Activated T-cell treated with anti-CD3 and anti-CD28 coated beads, Interleukin-2, amount 50 U/mL, for 24 hours (primary cell): ENCODE results near the gene R3HDM2.
A peak's percentile ranks its signal among the peaks of the same experiment; 100 is the strongest.

Experiments
- DNase-seq: peaks from one replicate; pipeline ENCODE4 v3.0.0-alpha.2; 2020
- H3K27ac Mint-ChIP-seq: 2 replicates; pipeline ENCODE4 v1.8.0; 2020; ENCODE audit warnings: mild to moderate bottlenecking, mixed read lengths
- H3K27me3 Mint-ChIP-seq: 2 replicates; pipeline ENCODE4 v1.8.0; 2020; ENCODE audit warnings: mixed read lengths
- H3K36me3 Mint-ChIP-seq: 2 replicates; pipeline ENCODE4 v1.8.0; 2020; ENCODE audit warnings: low read depth, mixed read lengths
- H3K4me1 Mint-ChIP-seq: 2 replicates; pipeline ENCODE4 v1.8.0; 2020; ENCODE audit warnings: low read depth, mixed read lengths
- H3K4me3 Mint-ChIP-seq: 2 replicates; pipeline ENCODE4 v1.8.0; 2020; ENCODE audit warnings: mild to moderate bottlenecking, moderate library complexity, mixed read lengths
- H3K9me3 Mint-ChIP-seq: 2 replicates; pipeline ENCODE4 v1.8.0; 2020; ENCODE audit warnings: mixed read lengths

R3HDM2 gene

DNA sequence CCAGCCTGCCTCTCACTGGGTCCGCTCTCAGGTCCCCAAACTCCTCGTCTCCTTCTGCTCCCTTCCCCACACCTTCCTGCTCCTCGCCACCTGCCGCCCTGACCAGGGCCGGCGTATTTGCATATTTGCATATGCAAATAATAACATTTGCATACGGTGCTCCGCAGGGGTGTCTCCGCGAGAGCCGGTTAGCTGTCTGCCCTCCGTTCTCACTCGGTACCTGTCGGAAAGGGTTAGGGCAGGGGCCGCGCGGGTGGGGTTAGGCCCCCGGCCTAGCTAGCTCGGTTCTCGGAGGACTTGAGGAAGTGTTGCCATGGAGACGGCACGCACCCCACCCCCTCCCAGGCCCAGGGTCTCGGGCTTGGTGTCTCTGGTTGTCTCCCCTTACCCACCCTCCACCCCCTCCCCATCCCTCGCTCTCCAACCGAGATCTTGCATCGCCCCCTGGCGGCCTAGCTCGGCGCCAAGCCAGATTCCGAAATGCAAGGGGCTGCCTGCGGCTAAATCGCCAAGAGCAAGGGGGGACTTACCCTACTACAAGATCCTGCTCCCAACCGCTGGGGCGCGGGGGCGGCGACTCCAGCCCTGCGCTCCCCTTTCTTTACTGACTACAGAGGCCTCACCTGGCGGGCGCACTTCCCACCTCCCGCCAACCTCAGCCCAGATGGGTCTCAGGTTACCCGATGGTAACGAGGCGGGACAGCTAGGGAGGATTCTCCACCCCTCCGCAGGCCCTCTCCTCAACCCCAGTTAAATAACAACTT, 188.0 kb downstream of the R3HDM2 start:
- H3K27ac Mint-ChIP-seq, result peak overlapping the region; percentile 47
- peaks cover 58% of the 10 kb centered on the region for H3K27me3 Mint-ChIP-seq
- peak overlapping the region; percentile 64 for H3K4me3 Mint-ChIP-seq

DNA sequence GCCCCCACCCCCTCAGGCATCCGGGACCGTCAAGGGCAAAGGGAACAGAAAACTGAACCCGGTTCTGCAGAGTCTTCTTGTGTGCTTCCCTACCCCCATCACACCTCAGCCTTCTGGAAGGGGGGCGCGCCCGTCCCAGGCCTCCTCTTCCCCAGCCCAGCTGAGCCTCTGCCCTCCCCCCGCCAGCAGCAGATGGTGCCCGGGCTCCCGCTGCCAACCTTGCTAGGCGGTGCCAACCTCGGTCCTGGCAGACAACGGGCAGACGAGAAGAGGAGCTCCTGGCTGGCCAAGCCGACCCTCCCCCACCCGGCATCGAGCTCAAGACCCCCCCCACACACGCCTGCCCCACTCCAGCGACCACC, 188.5 kb downstream of the R3HDM2 start:
- H3K36me3 Mint-ChIP-seq, result peaks cover 7% of the 10 kb centered on the region
- no peak for DNase-seq
- no peak overlapping the region for H3K27ac Mint-ChIP-seq
- peak overlapping the region; percentile 84 for H3K4me3 Mint-ChIP-seq
- peaks cover 63% of the 10 kb centered on the region for H3K27me3 Mint-ChIP-seq
- H3K9me3 Mint-ChIP-seq, result no peaks in the 10 kb centered on the region
- H3K4me1 Mint-ChIP-seq, result peaks cover 61% of the 10 kb centered on the region

More for the DNA sequence above, 188.0 kb downstream of the R3HDM2 start:
- Mint-ChIP-seq H3K4me1 (peaks cover 56% of the 10 kb centered on the region), H3K9me3 (no peaks in the 10 kb centered on the region), H3K36me3 (peaks cover 7% of the 10 kb centered on the region)
- DNase-seq, result peak; percentile 83

DNA sequence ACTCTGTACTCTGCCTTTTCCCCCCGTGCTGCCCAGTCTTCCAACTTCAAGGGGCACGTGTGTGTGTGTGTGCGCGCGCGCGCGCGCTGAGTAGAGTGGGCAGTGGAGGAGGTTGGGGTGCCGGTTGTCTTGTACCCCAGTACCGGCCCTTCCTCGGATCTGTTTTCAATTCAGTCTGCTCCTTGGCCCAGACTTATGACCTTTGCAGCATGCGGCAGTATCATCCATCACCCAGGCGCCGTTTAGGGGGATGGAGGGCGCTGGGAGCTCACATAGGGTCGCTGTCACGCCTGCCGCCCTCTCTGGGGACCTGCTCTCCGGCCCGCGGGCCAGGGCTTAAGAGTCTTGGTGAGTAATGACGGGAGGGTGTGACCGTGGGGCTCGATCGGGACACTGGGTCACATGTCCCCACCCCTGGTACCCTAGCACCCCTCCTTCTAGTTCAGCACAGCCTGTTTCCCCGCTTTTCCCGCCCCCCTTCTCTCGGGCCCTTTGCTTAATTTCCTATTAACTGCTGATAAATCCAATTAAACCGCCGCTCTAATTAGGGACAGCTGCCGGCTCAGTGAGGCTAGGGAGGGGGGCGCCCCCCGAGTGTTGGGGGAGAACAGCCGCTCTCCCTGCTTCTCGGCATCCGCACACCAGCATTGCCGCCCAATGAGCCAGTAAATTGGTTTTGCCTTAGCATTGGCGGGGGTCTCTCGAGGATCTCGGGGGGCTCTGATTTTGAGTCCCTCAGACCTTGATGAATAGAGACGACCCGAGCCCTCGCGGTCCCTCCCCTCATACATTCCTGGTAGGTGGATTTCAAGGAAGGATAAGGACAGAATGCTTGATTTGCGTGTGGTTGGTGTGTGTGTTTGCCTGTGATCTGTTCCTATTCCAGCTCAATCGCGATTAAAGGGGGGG, 189.2 kb downstream of the R3HDM2 start:
- peak; percentile 45 for DNase-seq
- Mint-ChIP-seq H3K27me3 (peaks cover 70% of the 10 kb centered on the region), H3K9me3 (no peaks in the 10 kb centered on the region), H3K4me1 (peaks cover 68% of the 10 kb centered on the region), H3K36me3 (peaks cover 7% of the 10 kb centered on the region), H3K4me3 (peak overlapping the region; percentile 84), H3K27ac (peak overlapping the region; percentile 40)

DNA sequence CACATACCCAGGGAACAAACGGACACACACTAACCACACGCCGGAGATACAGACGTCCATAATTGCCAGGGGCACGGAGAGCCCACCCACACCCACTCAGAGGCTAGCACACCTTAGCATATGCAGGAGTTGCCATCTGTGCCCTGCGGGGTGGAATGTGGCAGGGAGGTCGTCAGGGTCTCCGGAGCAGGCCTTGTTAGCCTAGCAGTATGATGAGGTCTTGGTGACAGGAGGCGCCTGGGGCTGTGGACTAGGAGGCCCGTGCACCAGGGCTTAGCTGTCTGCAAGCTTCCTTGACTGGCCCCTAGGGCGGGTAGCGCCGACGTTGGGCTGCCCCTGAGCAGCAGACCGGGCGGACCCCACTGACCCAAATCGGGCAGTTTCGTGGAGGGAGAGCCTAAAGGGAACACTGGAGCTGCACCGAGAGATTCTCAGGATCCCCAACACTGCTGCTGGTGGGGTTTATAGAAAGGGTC, 189.9 kb downstream of the R3HDM2 start:
- peaks cover 73% of the 10 kb centered on the region for H3K4me1 Mint-ChIP-seq
- H3K4me3 Mint-ChIP-seq, result peak overlapping the region; percentile 84
- peaks cover 8% of the 10 kb centered on the region for H3K36me3 Mint-ChIP-seq
- H3K9me3 Mint-ChIP-seq, result no peaks in the 10 kb centered on the region
- peak; percentile 54 for DNase-seq
- H3K27ac Mint-ChIP-seq, result peak overlapping the region; percentile 90
- peaks cover 77% of the 10 kb centered on the region for H3K27me3 Mint-ChIP-seq

DNA sequence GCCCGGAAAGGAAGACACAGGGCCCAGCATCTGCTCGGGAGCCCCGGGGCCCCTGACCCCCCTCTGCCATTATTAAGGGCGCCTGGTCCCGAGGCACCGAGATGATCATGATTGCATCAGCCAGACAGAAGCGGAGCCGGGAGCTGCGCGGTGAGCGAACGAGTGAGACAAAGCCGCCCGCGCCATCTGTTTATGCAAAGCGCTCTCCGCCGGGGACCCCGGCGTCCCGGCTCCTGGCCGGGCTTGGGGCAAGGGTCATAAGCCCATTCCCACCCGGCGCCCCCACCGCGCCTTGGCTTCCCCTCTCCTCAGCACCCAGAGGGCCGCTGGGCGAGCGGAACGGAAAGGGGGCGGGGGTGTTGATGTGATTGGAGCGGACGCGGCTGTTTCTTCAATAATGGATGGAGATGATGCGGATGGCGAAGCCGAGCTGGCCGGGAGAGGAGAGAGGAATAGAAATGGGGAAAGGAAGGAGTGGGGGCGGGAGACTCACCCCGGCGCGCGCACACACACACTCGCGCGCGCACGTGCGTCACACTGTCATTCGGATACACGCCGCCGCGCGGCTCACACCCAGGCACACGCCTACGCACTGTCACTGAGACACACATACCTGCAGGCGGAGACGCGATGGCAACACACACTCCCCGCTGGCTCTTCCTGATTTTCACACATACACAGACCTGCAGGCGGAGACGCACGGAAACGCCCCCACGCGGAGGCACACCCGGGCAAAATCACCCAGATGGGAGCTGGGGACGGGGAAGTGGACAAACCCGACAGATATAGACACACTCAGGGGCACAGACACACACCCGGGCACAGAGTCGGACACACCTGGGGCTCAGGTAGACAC, 190.5 kb downstream of the R3HDM2 start:
- DNase-seq, result peak; percentile 79
- H3K9me3 Mint-ChIP-seq, result no peaks in the 10 kb centered on the region
- H3K4me3 Mint-ChIP-seq, result peak overlapping the region; percentile 84
- peaks cover 77% of the 10 kb centered on the region for H3K4me1 Mint-ChIP-seq
- H3K27me3 Mint-ChIP-seq, result peaks cover 80% of the 10 kb centered on the region
- peak overlapping the region; percentile 90 for H3K27ac Mint-ChIP-seq
- peaks cover 14% of the 10 kb centered on the region for H3K36me3 Mint-ChIP-seq

DNA sequence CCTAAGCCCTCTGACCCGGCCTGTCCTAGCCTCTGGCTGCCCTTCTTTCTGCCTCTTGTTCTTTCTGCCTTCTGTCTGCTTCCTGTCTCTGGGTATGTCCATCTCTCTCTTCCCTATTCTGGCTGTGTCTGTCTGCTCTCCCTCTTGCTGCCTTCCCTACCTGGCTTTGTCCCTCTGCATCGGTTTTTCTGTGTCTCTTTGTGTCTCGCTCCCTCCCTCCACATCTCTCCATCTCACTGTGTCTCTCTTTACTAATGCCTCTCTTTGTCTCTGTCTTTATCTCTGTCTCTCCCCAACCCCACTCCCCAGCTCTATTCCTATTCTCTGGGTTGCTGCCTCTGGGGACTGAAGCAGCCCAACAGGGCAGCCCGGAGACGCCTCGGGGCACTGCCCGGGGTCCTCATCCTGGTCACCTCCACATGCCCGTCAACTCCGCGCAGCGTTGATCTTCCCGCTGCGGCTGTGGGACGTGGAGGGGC, 191.2 kb downstream of the R3HDM2 start:
- H3K4me1 Mint-ChIP-seq, result peaks cover 79% of the 10 kb centered on the region
- peak overlapping the region; percentile 84 for H3K4me3 Mint-ChIP-seq
- peak overlapping the region; percentile 90 for H3K27ac Mint-ChIP-seq
- no peaks in the 10 kb centered on the region for H3K9me3 Mint-ChIP-seq
- H3K27me3 Mint-ChIP-seq, result peaks cover 77% of the 10 kb centered on the region
- DNase-seq, result no peak
- H3K36me3 Mint-ChIP-seq, result peaks cover 20% of the 10 kb centered on the region

DNA sequence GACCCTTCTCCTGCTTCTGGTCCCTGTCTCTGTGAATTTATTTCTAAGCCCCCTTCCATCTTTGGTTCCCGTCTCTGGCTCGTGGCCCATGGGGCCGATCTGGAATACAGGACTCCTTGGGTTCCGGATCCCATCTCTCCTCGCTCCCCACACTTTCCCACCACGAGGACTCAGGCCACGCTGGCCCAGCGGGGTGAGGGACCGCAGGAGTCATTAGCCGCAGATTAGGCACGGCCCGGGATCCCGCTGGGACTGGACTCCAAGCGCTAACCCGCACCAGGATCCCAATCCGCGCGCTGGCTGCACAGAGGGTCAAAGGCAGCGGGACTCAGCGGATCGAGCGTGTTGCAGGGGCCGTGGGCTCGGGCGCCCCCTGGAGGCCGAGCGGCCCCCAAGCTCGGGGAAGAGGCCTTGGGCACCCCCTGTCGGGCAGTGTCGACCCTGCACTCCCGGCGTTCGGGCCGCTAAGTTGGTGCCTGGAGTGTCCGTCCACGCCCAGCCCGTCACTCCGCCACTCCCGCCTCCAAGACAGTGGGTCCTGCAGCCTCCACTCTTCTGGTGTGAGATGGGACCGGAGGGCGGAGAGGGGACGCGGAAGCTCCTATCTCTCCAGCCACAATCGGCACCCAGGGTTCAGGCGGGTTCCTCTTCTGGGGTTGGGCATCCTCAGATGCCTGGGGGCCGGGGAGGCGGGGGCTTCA, 191.8 kb downstream of the R3HDM2 start:
- DNase-seq, result peak; percentile 95
- peaks cover 26% of the 10 kb centered on the region for H3K36me3 Mint-ChIP-seq
- peak overlapping the region; percentile 90 for H3K27ac Mint-ChIP-seq
- H3K4me1 Mint-ChIP-seq, result peaks cover 82% of the 10 kb centered on the region
- H3K27me3 Mint-ChIP-seq, result peaks cover 71% of the 10 kb centered on the region
- H3K4me3 Mint-ChIP-seq, result peak overlapping the region; percentile 84
- H3K9me3 Mint-ChIP-seq, result no peaks in the 10 kb centered on the region

DNA sequence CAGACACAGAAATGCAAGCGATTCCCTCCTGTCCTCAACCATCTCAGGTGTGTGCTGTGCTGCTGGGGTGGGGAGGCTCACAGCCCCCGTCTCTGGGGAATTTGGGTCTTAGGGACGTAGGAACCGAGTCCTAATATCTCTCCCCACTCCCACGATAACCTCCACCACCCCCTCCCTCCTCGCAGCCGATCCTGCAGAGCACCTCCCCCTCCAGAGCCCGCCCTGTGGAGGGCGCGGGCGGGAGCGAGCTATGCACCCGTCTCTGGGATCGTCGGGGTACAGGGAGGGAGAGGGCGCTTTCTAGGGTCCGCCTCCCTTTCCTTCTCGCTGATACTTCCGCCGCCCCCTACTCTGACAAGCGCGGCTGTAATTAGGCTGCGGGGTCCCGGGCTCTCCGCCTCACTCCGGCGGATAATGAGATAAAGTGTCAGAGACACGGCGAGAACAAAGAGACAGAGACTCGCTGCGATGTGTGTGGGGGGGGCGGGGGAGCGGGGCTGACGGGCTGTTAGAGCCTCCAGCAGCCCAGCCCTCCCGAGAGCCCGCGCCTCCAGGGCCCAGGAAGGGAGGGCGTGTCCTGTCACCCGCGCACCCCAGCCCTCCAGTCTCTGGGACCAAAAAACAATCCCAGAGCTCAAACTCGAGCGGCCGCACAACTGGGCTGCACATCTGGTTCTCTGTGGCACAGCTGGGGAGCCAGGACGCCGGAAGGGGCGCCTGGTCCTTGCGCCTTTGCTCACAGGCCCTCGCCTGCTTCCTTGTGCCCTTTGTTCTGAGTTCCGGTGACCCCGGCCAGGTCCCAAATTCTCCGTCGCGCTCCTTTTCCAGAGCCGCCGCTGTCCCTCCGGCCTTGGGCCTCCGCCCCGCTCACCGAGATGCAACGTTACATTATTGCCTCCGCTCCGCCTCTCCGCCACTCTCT, 192.7 kb downstream of the R3HDM2 start:
- H3K9me3 Mint-ChIP-seq, result no peaks in the 10 kb centered on the region
- peak; percentile 66 for DNase-seq
- H3K27me3 Mint-ChIP-seq, result peaks cover 65% of the 10 kb centered on the region

DNA sequence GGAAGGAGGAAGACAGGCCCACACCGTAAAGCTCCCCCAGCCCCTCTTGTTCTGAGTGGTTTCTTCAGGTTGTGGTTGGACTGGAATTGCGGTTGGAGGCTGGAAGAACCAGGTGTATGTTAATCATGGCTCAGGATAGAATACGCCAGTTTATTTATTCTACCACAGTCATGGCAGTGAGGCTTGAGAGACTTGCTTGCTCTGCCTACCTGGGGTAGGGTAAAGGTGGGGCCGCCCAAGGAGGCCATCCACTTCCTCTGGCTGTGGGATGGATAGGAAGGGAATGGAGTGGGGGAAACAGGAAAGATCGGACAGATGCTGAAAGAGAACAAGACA, 193.3 kb downstream of the R3HDM2 start:
- Mint-ChIP-seq H3K27ac (no peak overlapping the region), H3K9me3 (no peaks in the 10 kb centered on the region)
- DNase-seq, result no peak

More for the DNA sequence above, 192.7 kb downstream of the R3HDM2 start:
- Mint-ChIP-seq H3K27ac (peak overlapping the region; percentile 83), H3K4me1 (peaks cover 80% of the 10 kb centered on the region), H3K4me3 (peak overlapping the region; percentile 84), H3K36me3 (peaks cover 34% of the 10 kb centered on the region)

DNA sequence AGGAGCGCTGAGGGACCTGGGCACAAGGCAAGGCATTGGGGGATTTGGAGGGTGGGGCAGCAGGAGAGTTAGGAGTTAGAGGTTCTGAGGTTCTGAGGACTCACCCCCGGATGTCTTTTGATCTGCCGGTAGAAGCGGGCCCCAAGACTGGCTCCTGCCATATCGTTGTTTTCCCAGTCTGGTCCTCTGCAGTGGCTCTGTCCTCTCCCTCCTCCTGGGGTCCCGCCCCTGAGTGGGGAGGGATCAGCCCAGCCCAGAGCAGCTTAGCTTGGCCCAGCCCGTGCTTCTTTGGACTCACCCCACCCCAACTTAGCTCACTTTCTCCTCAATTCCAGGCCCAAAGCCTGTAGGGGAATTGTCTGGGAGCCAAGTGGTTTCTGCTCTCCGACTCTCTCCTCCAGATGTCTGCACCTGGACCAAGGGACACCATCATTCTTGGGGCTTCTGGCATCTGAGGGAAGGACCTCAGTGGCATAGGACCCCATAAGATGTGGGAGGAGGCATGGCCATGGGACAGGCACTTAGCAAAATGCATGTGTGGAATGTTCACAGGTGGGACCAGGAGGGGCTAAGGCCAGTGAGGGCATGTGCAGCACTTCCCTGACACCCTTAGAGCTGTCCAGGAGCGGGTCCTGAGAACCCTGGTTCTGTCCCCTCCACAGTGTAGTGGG, 193.8 kb downstream of the R3HDM2 start:
- peaks cover 46% of the 10 kb centered on the region for H3K36me3 Mint-ChIP-seq

More for the DNA sequence above, 193.3 kb downstream of the R3HDM2 start:
- peaks cover 40% of the 10 kb centered on the region for H3K36me3 Mint-ChIP-seq
- H3K4me3 Mint-ChIP-seq, result peak overlapping the region; percentile 57
- peaks cover 79% of the 10 kb centered on the region for H3K4me1 Mint-ChIP-seq
- H3K27me3 Mint-ChIP-seq, result peaks cover 59% of the 10 kb centered on the region

DNA sequence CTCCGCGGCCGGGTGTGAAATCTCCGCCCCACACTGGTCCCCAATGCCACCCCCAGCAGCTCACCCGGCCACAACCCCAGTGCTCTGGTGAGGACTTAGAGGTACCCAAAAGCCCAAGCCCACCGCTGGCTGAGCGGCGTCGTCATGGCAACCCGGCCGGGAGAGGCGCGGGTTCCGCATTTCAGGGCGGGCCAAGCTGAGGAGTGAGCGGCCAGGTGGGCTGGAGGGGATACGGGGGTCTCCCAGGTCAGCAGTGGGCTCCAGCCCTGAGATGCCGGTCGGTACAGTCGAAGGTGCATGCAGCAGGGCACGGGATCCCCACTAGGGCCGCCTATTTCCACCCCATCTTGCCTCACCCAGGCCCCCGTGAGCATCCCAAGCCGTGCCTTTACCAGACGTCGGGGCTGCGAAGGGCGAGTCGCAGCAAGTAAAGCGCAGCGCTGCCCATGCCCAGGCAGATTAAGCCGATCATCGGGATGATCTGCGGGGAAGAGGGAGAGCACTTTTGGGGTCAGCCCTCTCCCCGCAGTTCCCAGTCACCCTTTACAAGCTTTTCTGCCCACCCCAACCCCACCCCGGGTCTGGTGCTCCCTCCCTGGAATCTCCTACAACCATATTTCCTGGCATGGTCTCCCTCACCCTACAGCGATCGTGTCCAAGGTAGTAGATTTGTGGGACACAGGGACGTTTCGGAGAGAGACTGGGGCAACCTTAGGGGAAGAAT, 194.5 kb downstream of the R3HDM2 start:
- Mint-ChIP-seq H3K36me3 (peaks cover 52% of the 10 kb centered on the region), H3K27me3 (peaks cover 47% of the 10 kb centered on the region), H3K9me3 (no peaks in the 10 kb centered on the region), H3K27ac (no peak overlapping the region), H3K4me1 (peaks cover 79% of the 10 kb centered on the region), H3K4me3 (no peak overlapping the region)
- peak; percentile 57 for DNase-seq

More for the DNA sequence above, 193.8 kb downstream of the R3HDM2 start:
- Mint-ChIP-seq H3K9me3 (no peaks in the 10 kb centered on the region), H3K27me3 (peaks cover 54% of the 10 kb centered on the region), H3K27ac (no peak overlapping the region), H3K4me1 (peaks cover 79% of the 10 kb centered on the region), H3K4me3 (no peak overlapping the region)
- peak; percentile 56 for DNase-seq

DNA sequence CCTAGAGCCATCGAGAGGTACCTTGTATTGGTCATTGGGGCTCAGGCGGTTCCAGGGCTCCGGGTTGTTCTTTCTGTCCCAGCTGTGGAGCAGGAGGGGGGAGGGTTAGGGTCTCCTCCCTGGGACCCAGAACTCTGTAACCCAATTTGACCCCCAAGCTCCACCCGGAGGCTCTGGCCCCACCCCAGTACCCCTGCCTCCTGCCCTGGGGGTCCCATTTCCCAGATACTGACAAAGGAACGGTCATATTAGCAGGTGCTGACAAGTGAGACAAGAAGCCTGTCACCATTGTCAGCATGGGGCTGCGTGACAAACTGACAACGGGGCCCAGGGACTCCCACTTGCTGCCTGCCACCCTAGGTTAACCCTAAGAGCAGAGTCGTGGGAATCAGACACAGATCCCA, 195.1 kb downstream of the R3HDM2 start:
- peaks cover 59% of the 10 kb centered on the region for H3K36me3 Mint-ChIP-seq
- H3K9me3 Mint-ChIP-seq, result no peaks in the 10 kb centered on the region
- H3K27ac Mint-ChIP-seq, result no peak overlapping the region
- no peak for DNase-seq
- H3K4me1 Mint-ChIP-seq, result peaks cover 78% of the 10 kb centered on the region
- no peak overlapping the region for H3K4me3 Mint-ChIP-seq
- H3K27me3 Mint-ChIP-seq, result peaks cover 41% of the 10 kb centered on the region
